Head of caudate nucleus (tissue), 42 donors: ENCODE data around the gene STK11.
A peak's percentile ranks its signal among the peaks of the same experiment; 100 is the strongest.
"Not testable (repeated sequence)": the region's sequence is repeated elsewhere in the genome, so short reads cannot be mapped to it uniquely, and the experiment has no call there.

Experiments
- DNase-seq, 42 donors: peaks; one replicate each; pipeline versions ENCODE4 v3.0.0 to v3.0.0-alpha.2; 2020 to 2021; ENCODE audit warnings: mixed read lengths in 7 of 42
- intact Hi-C: fragments of 100-400 bp; cut with DNase I; formaldehyde crosslinking; loops from one replicate; pipeline ENCODE4 v1.15.0; 2022

STK11 gene

GRCh38 chr19:1243768-1244692 is 38.5 kb downstream of the STK11 start:
- peak; percentile 77 to 94 (median 88) for DNase-seq
- intact Hi-C loops: no loop called here

GRCh38 chr19:1244693-1245451 is 39.3 kb downstream of the STK11 start:
- peak in 8 of 42 donors; percentile 50 to 68 (median 56) for DNase-seq
- intact Hi-C loops: no loop called here

GRCh38 chr19:1245494-1246264 is 40.1 kb downstream of the STK11 start:
- no peak for DNase-seq
- intact Hi-C loops: no loop called here

GRCh38 chr19:1246265-1247087 is 40.9 kb downstream of the STK11 start:
- intact Hi-C loops, DNase-seq: not testable (repeated sequence)

- no peak for DNase-seq
Observed at GRCh38 chr19:1247748-1248138, 42.2 kb downstream of the STK11 start.

GRCh38 chr19:1248139-1248785 is 42.7 kb downstream of the STK11 start, which contains the start of gene MIDN:
Gene MIDN (plus strand): TSS chr19:1248583. CDS start chr19:1250297, 1,714 bp downstream.
- intact Hi-C loops: loop anchor here (2.0 kb wide), 1 partner anchor 19 kb away; no protein-coding TSS in a partner anchor
- DNase-seq: peak in 28 of 42 donors; percentile 52 to 88 (median 72)

More at GRCh38 chr19:1247748-1248138, 42.2 kb downstream of the STK11 start:
- intact Hi-C loops: loop anchor here (2.0 kb wide), 1 partner anchor 19 kb away; no protein-coding TSS in a partner anchor

- DNase-seq: peak in 39 of 42 donors; percentile 60 to 89 (median 79)
- intact Hi-C loops: loop anchor here (2.0 kb wide), 1 partner anchor 18 kb away; no protein-coding TSS in a partner anchor
Observed at GRCh38 chr19:1248786-1249297, 43.3 kb downstream of the STK11 start.

GRCh38 chr19:1249298-1249989 is 43.9 kb downstream of the STK11 start:
- DNase-seq: peak; percentile 82 to 96 (median 92)
- intact Hi-C loops: loop anchor here (2.0 kb wide), 1 partner anchor 17 kb away; no protein-coding TSS in a partner anchor

GRCh38 chr19:1249990-1250436 is 44.4 kb downstream of the STK11 start:
- intact Hi-C loops: loop anchor here (2.0 kb wide), 1 partner anchor 17 kb away; no protein-coding TSS in a partner anchor
- DNase-seq: no peak

- peak in 34 of 42 donors; percentile 46 to 90 (median 76) for DNase-seq
- intact Hi-C loops: no loop called here
Observed at GRCh38 chr19:1250437-1251260, 45.1 kb downstream of the STK11 start.

- peak in 37 of 42 donors; percentile 60 to 88 (median 77) for DNase-seq
- intact Hi-C loops: no loop called here
Observed at GRCh38 chr19:1251330-1252220, 46.0 kb downstream of the STK11 start.

GRCh38 chr19:1252221-1252820 is 46.7 kb downstream of the STK11 start:
- intact Hi-C loops: no loop called here
- peak; percentile 64 to 96 (median 85) for DNase-seq

- intact Hi-C loops: no loop called here
- peak; percentile 82 to 98 (median 92) for DNase-seq
Observed at GRCh38 chr19:1252821-1253513, 47.4 kb downstream of the STK11 start.
